ENCODE data around the gene SHMT2.

Gene SHMT2

GRCh38 chr12:57185906-57186508 is 43.5 kb upstream of the SHMT2 start:
- no peak for ATAC-seq
- TF ChIP-seq CSDC2 (CRISPR knock-in tag; IDR thresholded peaks at IDR 0.05): no peak
- no peak for TF ChIP-seq TOX (CRISPR knock-in tag; IDR thresholded peaks at IDR 0.05; ENCODE audit: borderline replicate concordance)
- no peak for TF ChIP-seq POU6F1 (CRISPR knock-in tag; IDR thresholded peaks at IDR 0.05; ENCODE audit: borderline replicate concordance, low read depth)
- TF ChIP-seq TSHZ2 (CRISPR knock-in tag; IDR thresholded peaks at IDR 0.05): no peak
- no peak for TF ChIP-seq OSR1 (CRISPR knock-in tag; IDR thresholded peaks at IDR 0.05)
- TF ChIP-seq ZC3H10 (CRISPR knock-in tag; IDR thresholded peaks at IDR 0.05): no peak
- TF ChIP-seq ISL1 (CRISPR knock-in tag; IDR thresholded peaks at IDR 0.05): no peak
- TF ChIP-seq ZNF565 (CRISPR knock-in tag; conservative IDR thresholded peaks at IDR 0.05; ENCODE audit: low read depth): no peak
- TF ChIP-seq PATZ1 (CRISPR knock-in tag; IDR thresholded peaks at IDR 0.05; ENCODE audit: borderline replicate concordance): no peak
- no peak for TF ChIP-seq PPARA (CRISPR knock-in tag; IDR thresholded peaks at IDR 0.05; ENCODE audit: borderline replicate concordance)
- TF ChIP-seq ZFP30 (CRISPR knock-in tag; IDR thresholded peaks at IDR 0.05): no peak
- no peak for TF ChIP-seq ESRRG (CRISPR knock-in tag; IDR thresholded peaks at IDR 0.05)
- no peak for TF ChIP-seq ZNF70 (CRISPR knock-in tag; IDR thresholded peaks at IDR 0.05)
- TF ChIP-seq ZFP3 (CRISPR knock-in tag; IDR thresholded peaks at IDR 0.05): no peak
- no peak for TF ChIP-seq RARB (CRISPR knock-in tag; IDR thresholded peaks at IDR 0.05)
- TF ChIP-seq SNAI2 (CRISPR knock-in tag; IDR thresholded peaks at IDR 0.05): no peak
- TF ChIP-seq TCF4 (CRISPR knock-in tag; IDR thresholded peaks at IDR 0.05; ENCODE audit: borderline replicate concordance): no peak
- TF ChIP-seq GLIS3 (CRISPR knock-in tag; IDR thresholded peaks at IDR 0.05): no peak
- TF ChIP-seq BACH2 (CRISPR knock-in tag; IDR thresholded peaks at IDR 0.05; ENCODE audit: borderline replicate concordance): no peak

GRCh38 chr12:57187222-57188089 is 42.1 kb upstream of the SHMT2 start:
- no peak for TF ChIP-seq TCF4 (CRISPR knock-in tag; IDR thresholded peaks at IDR 0.05; ENCODE audit: borderline replicate concordance)
- no peak for TF ChIP-seq TOX (CRISPR knock-in tag; IDR thresholded peaks at IDR 0.05; ENCODE audit: borderline replicate concordance)
- no peak for TF ChIP-seq GLIS3 (CRISPR knock-in tag; IDR thresholded peaks at IDR 0.05)
- no peak for TF ChIP-seq ESRRG (CRISPR knock-in tag; IDR thresholded peaks at IDR 0.05)
- no peak for TF ChIP-seq ZNF70 (CRISPR knock-in tag; IDR thresholded peaks at IDR 0.05)
- TF ChIP-seq ISL1 (CRISPR knock-in tag; IDR thresholded peaks at IDR 0.05): no peak
- no peak for TF ChIP-seq ZNF565 (CRISPR knock-in tag; conservative IDR thresholded peaks at IDR 0.05; ENCODE audit: low read depth)
- TF ChIP-seq OSR1 (CRISPR knock-in tag; IDR thresholded peaks at IDR 0.05): no peak
- TF ChIP-seq CSRNP3 (CRISPR knock-in tag; IDR thresholded peaks at IDR 0.05): no peak
- no peak for TF ChIP-seq ZFP3 (CRISPR knock-in tag; IDR thresholded peaks at IDR 0.05)
- no peak for TF ChIP-seq SNAI2 (CRISPR knock-in tag; IDR thresholded peaks at IDR 0.05)
- TF ChIP-seq RARB (CRISPR knock-in tag; IDR thresholded peaks at IDR 0.05): no peak
- no peak for ATAC-seq

- no peak for ATAC-seq
- TF ChIP-seq TSHZ2 (CRISPR knock-in tag; IDR thresholded peaks at IDR 0.05) (no peak), GLIS3 (CRISPR knock-in tag; IDR thresholded peaks at IDR 0.05) (no peak), ESRRG (CRISPR knock-in tag; IDR thresholded peaks at IDR 0.05) (no peak), TOX (CRISPR knock-in tag; IDR thresholded peaks at IDR 0.05; ENCODE audit: borderline replicate concordance) (no peak), ZNF565 (CRISPR knock-in tag; conservative IDR thresholded peaks at IDR 0.05; ENCODE audit: low read depth) (no peak), PATZ1 (CRISPR knock-in tag; IDR thresholded peaks at IDR 0.05; ENCODE audit: borderline replicate concordance) (no peak), POU6F1 (CRISPR knock-in tag; IDR thresholded peaks at IDR 0.05; ENCODE audit: borderline replicate concordance, low read depth) (no peak), ZC3H10 (CRISPR knock-in tag; IDR thresholded peaks at IDR 0.05) (no peak)
Observed at GRCh38 chr12:57188090-57188425, 41.5 kb upstream of the SHMT2 start.
